ENCODE measurements around the gene NAT8L. TPM values are rescaled to one million over a fixed set of nuclear protein-coding genes. Genes with fewer than 3 reads are reported as not detected.
A peak's percentile ranks its signal among the peaks of the same experiment; 100 is the strongest.

The NAT8L gene
- total RNA-seq, 4 donors from 2014 or later: 1.5 to 3.2 (median 1.8) TPM

DNA sequence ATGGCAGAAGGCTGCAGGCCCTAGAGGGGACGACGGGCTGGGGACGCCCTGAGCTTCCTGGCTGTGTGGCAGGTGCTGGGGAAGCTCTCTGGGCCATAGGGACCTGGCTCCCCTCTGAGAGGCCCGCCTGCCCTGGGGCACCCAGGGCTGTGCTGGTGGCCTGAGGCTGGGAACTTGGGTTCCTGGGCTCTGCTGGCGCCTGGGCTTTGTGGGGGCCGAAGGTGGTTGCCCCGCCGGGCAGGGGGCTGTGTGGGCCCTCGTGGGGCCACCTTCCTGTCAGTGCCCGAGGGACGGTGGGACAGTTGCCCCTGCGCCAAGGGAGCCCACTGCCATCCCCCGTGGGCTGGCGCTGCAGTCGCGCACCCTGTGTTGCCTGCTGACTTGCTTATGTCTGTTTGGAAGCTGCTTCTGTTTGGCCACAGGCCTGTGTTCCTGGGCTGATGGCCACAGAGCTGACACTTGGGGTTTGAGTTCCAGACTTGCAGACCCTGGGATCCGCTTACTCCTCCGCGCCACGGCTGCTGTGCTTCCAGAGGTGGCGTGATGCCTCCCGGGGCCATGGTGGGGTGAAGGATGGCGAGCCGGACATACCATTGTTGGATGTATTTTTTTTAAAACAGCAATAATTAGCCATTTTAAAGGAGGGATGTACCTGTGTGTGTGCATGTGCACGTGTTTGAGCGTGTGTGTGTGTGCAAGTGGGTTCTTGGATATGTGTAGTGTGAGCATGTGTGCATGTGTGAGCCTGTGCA lies 8.5 kb downstream of the NAT8L start:
- TF ChIP-seq, protein P1, sequence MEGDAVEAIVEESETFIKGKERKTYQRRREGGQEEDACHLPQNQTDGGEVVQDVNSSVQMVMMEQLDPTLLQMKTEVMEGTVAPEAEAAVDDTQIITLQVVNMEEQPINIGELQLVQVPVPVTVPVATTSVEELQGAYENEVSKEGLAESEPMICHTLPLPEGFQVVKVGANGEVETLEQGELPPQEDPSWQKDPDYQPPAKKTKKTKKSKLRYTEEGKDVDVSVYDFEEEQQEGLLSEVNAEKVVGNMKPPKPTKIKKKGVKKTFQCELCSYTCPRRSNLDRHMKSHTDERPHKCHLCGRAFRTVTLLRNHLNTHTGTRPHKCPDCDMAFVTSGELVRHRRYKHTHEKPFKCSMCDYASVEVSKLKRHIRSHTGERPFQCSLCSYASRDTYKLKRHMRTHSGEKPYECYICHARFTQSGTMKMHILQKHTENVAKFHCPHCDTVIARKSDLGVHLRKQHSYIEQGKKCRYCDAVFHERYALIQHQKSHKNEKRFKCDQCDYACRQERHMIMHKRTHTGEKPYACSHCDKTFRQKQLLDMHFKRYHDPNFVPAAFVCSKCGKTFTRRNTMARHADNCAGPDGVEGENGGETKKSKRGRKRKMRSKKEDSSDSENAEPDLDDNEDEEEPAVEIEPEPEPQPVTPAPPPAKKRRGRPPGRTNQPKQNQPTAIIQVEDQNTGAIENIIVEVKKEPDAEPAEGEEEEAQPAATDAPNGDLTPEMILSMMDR (IDR thresholded peaks at IDR 0.05 in 4 of 5, conservative IDR thresholded peaks at IDR 0.05 in 1 of 5): no peak
- no peak for TF ChIP-seq POLR2A (IDR thresholded peaks at IDR 0.05)
- Histone ChIP-seq H3K9me3 (no peaks in the 10 kb centered on the region), H3K36me3 (no peaks in the 10 kb centered on the region), H3K4me3 (no peak overlapping the region), H3K4me1 (no peaks in the 10 kb centered on the region), H3K27ac (no peak overlapping the region), H3K27me3 (peaks cover 0 to 7% (median 0%) of the 10 kb centered on the region in 3 donors)
- DNase-seq: no peak
- in situ Hi-C loops (cut with MboI; ENCODE audit: low sequenced_read_pairs in 4 of 4): no loop called here
- intact Hi-C loops (cut with DNase I; ENCODE audit: low total_unique reads): no loop called here
- peak in 1 of 2 donors; percentile 24 for ATAC-seq

DNA sequence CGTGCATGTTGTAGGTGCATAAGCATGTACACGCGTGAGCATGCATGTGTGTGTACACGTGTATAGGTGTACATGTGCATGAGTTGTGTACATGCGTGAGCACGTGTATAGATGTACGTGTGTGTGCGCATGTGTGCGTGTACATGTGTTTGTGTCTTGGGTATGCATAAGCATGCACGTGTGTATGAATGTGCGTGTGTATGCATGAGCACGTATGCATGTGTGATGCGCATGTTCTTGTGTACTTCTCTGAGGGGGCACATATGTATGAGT lies 9.0 kb downstream of the NAT8L start:
- in situ Hi-C loops (cut with MboI; ENCODE audit: low sequenced_read_pairs in 4 of 4): no loop called here
- Histone ChIP-seq H3K36me3 (no peaks in the 10 kb centered on the region), H3K4me3 (no peak overlapping the region), H3K27ac (no peak overlapping the region), H3K4me1 (no peaks in the 10 kb centered on the region), H3K9me3 (no peaks in the 10 kb centered on the region), H3K27me3 (peaks cover 0 to 7% (median 0%) of the 10 kb centered on the region in 3 donors)
- intact Hi-C loops (cut with DNase I; ENCODE audit: low total_unique reads): no loop called here
- TF ChIP-seq POLR2A (IDR thresholded peaks at IDR 0.05): no peak
- TF ChIP-seq, protein P1 (IDR thresholded peaks at IDR 0.05 in 4 of 5, conservative IDR thresholded peaks at IDR 0.05 in 1 of 5): no peak
- no peak for DNase-seq
- ATAC-seq: no peak

DNA sequence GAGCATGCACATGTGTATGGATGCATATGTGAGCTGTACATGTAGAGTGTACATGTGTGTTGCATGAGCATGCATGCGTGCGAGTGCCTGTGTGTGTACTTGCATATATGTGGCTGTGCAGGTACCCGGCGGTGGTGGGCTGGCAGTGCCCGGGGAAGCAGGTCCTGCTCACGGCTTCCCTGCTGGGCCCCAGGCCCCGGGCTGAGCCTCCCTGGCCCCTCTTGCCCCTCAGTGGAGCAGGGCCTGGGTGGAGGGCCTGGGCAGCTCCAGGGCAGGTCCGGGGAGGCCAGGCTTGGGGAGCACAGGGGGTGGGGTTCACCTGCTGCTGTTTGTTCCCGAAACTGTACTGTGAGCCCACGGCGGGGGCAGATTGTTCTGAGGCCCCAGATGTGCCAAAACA lies 9.4 kb downstream of the NAT8L start:
- peaks cover 0 to 7% (median 0%) of the 10 kb centered on the region in 3 donors for H3K27me3 ChIP-seq
- H3K36me3 ChIP-seq: no peaks in the 10 kb centered on the region
- TF ChIP-seq, protein P1 (IDR thresholded peaks at IDR 0.05 in 4 of 5, conservative IDR thresholded peaks at IDR 0.05 in 1 of 5): no peak
- no peak for TF ChIP-seq POLR2A (IDR thresholded peaks at IDR 0.05)
- H3K9me3 ChIP-seq: no peaks in the 10 kb centered on the region
- in situ Hi-C loops (cut with MboI; ENCODE audit: low sequenced_read_pairs in 4 of 4): no loop called here
- H3K4me3 ChIP-seq: no peak overlapping the region
- no peak overlapping the region for H3K27ac ChIP-seq
- DNase-seq: no peak
- no peaks in the 10 kb centered on the region for H3K4me1 ChIP-seq
- ATAC-seq: no peak
- intact Hi-C loops (cut with DNase I; ENCODE audit: low total_unique reads): no loop called here

DNA sequence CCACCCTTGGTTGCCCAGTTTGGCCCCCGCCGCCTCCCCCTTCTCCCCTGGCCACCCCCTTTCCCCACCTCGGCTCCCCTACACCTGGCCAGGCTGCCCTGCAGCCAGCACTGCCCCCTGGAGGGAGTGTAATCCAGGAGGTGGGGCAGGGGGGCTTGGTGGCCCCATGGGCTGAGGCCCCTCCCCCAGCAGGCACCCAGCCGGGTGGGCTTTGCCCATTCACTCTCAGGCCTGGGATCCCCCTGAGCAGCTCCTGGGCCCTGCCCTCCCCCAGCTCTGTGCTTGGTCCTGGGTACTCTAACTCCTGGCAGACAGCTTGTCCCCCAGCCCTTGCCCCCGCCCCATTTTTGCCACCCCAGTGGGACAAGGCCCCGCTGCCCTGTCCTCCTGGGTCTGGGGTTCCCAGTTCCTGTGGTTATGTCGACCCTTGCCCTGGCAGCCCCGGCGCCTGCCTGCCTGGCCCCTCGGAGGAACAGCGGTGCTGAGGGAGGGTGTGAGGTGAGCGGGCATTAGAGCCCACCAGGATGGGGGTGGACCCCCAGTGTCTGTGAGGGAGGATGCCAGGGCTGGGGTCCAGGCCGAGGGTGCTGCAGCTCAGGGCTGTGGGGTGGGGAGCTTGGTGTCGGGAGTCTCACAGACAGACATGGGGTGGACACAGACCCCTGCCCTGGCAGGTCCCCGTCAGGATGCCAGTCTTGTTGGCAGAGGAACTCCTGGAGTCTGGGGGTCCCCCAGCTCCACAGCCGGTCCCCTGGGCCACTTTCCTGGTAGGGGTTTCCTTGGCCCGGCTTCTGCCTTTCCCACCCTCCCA lies 10.2 kb downstream of the NAT8L start:
- no peak for DNase-seq

More for the DNA sequence above, 10.2 kb downstream of the NAT8L start:
- no peak overlapping the region for H3K27ac ChIP-seq
- intact Hi-C loops (cut with DNase I; ENCODE audit: low total_unique reads) (no loop called here), in situ Hi-C loops (cut with MboI; ENCODE audit: low sequenced_read_pairs in 4 of 4) (no loop called here)
- no peaks in the 10 kb centered on the region for H3K4me1 ChIP-seq
- H3K9me3 ChIP-seq: no peaks in the 10 kb centered on the region
- no peaks in the 10 kb centered on the region for H3K36me3 ChIP-seq
- H3K27me3 ChIP-seq: peaks cover 0 to 7% (median 0%) of the 10 kb centered on the region in 3 donors
- H3K4me3 ChIP-seq: no peak overlapping the region
- no peak for TF ChIP-seq POLR2A (IDR thresholded peaks at IDR 0.05)
- TF ChIP-seq, protein P1 (IDR thresholded peaks at IDR 0.05 in 4 of 5, conservative IDR thresholded peaks at IDR 0.05 in 1 of 5): no peak
- no peak for ATAC-seq
